Mucosa of stomach (tissue), 1 donor: ENCODE measurements around the gene BMP10.

Experiments used
- H3K27me3 ChIP-seq: one replicate; pipeline ENCODE4 v1.7.0; 2013; ENCODE audit warnings: mild to moderate bottlenecking, low read length; ENCODE audit not compliant: control insufficient read depth, insufficient read depth
- H3K36me3 ChIP-seq: one replicate; pipeline ENCODE4 v1.7.0; 2013; ENCODE audit warnings: low read length; ENCODE audit not compliant: control insufficient read depth, insufficient read depth
- H3K4me1 ChIP-seq: one replicate; pipeline ENCODE4 v1.7.0; 2013; ENCODE audit warnings: mild to moderate bottlenecking, low read length; ENCODE audit not compliant: control insufficient read depth, insufficient read depth
- H3K4me3 ChIP-seq: one replicate; pipeline ENCODE4 v1.7.0; 2013; ENCODE audit warnings: low read length
- H3K9ac ChIP-seq: one replicate; pipeline ENCODE4 v1.7.0; 2013; ENCODE audit warnings: mild to moderate bottlenecking, low read length, moderate library complexity
- H3K9me3 ChIP-seq: one replicate; pipeline ENCODE4 v1.7.0; 2013; ENCODE audit warnings: mild to moderate bottlenecking, low read length, moderate library complexity; ENCODE audit not compliant: control insufficient read depth
- donor health status: Pancreatic carcinoma.

Gene BMP10

DNA sequence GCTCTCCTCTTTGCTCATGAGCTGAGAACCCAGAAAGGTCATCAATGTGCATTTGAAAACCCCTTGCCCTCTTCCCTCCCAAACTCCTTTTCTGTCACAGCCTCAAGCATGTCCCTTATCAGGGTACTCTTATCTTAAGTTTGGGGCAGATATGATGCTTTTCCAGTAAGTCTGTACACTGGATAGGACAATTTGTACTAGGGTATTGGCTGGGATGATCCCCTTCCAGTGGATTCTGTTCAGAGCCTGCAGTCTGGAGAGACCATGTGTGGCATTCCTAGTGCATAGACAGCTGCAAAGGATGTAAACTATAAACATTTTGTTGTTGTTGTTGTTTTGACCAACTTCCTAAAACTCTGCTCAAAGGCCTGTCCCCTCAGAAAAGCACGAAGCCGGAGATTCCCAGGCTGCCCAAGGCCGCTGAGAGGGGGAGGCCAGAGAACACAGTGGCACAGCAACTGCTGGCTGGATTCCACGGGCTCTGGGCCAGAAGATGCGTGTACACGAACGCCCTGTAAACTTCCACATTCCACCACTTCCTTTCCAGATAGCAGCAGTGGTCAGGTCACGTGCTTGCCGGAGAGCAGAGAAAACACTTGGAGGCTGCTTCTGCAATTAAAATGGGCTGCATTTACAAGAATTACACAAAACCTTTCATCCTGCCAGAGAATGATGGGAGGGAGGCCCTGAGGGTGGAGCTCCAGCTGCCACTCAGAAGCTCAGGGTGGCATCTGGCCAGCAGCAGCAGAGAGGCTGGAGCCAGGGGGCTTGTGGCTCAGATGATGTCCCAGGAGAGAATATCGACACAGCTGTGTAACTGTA lies 42.1 kb downstream of the BMP10 start:
- no peak overlapping the region for H3K4me3 ChIP-seq
- no peaks in the 10 kb centered on the region for H3K9me3 ChIP-seq
- no peaks in the 10 kb centered on the region for H3K36me3 ChIP-seq
- no peaks in the 10 kb centered on the region for H3K27me3 ChIP-seq
- H3K4me1 ChIP-seq: peaks cover 24% of the 10 kb centered on the region
- no peak overlapping the region for H3K9ac ChIP-seq

DNA sequence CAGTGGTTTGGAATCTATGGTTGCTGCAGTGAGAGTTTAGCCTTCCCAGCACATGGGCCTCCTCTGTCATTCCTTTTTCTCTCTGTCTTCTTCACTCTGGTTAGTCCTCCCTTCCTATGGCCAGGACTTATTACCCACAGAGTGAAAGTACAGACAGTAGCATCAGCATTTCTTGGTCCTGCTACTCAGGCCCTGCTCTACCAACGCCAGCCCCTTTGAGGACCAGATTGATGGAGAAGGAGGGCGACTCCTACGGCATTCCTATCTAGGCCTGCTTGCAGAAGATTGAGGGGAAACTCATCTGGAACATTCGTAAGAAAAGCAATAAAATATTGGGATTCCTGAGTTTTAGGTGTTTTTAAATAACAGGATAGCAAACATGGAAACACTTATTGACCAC lies 43.5 kb downstream of the BMP10 start:
- Histone ChIP-seq H3K9me3 (no peaks in the 10 kb centered on the region), H3K9ac (no peak overlapping the region), H3K27me3 (no peaks in the 10 kb centered on the region), H3K4me3 (no peak overlapping the region), H3K36me3 (no peaks in the 10 kb centered on the region), H3K4me1 (peaks cover 24% of the 10 kb centered on the region)

DNA sequence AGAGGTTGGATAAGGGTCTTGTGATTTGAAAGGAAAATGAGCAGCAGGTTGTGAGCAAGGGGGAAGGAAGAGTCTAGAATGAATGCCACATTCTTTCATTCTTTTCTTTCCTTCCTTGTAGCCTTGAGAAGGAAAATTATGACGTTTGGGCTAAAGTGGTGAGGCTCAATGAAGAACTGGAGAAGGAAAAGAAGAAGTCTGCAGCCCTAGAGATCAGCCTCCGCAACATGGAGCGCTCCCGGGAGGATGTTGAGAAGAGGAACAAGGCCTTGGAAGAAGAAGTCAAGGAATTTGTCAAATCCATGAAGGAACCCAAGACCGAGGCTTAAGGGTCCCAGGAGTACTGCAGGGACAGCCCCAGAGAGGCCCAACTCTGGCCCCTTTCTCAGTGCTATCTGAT lies 45.3 kb downstream of the BMP10 start:
- H3K4me3 ChIP-seq: no peak overlapping the region
- H3K9me3 ChIP-seq: no peaks in the 10 kb centered on the region
- H3K9ac ChIP-seq: no peak overlapping the region
- H3K27me3 ChIP-seq: no peaks in the 10 kb centered on the region
- H3K4me1 ChIP-seq: peaks cover 17% of the 10 kb centered on the region
- no peaks in the 10 kb centered on the region for H3K36me3 ChIP-seq

DNA sequence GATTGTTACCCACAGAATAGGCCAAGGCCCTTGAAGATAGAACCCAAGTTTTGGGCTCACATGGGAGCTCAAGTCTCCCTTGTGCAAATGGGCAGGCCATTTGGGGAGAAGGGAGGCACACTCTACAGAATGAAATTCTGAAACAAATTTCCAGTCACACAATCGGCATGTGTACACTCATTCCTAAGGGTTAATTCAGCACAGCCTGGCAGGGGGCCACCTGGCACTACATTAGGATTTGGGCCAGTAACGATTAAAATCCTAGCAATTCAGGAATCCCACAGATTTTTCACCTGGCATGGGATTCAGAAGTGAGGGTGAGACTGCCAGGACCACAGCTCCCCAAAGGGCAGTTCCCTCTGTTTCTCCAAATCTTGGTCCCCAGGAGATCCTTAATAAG lies 46.4 kb downstream of the BMP10 start:
- Histone ChIP-seq H3K4me3 (no peak overlapping the region), H3K9me3 (no peaks in the 10 kb centered on the region), H3K36me3 (no peaks in the 10 kb centered on the region), H3K4me1 (peaks cover 15% of the 10 kb centered on the region), H3K9ac (no peak overlapping the region), H3K27me3 (no peaks in the 10 kb centered on the region)

DNA sequence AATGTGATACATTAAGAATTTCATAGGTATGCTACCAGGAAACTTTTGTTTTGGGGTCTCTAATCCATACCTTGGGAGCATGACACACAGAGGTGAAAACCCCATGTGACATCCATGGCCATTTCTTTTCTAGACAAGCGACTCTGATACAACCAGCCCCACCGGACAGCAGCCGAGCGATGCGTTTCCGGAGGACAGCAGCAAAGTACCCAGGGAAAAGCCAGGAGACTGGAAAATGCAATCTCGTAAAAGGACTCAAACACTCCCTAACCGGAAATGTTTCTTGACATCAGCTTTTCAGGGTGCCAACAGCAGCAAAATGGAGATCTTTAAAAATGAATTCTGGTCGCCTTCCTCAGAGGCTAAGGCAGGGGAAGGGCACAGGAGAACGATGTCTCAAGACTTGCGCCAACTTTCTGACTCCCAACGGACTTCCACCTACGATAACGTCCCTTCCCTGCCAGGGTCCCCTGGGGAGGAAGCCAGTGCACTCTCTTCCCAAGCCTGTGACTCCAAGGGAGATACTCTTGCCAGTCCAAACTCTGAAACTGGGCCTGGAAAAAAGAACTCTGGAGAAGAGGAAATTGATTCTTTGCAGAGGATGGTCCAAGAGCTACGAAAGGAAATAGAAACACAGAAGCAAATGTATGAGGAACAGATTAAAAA lies 48.9 kb downstream of the BMP10 start:
- Histone ChIP-seq H3K4me3 (no peak overlapping the region), H3K9ac (no peak overlapping the region)

DNA sequence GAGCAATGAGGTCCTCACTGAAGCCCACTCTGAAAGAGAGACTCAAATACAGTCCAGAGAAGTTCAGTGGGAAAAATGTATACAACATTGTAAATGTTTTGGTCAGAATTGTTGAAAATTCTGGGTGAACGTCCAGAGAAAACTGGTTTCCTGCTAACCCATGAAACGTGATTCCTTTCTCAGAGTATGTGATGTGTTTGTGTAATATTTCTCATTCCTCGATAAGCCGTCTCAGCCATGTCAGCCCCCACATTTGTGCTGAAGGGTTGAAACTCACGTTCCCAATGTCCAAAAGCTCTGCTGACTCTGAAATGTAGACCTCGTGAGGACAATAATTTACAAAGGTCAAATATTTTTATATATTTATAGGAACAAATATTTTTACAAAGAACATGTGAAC lies 51.6 kb downstream of the BMP10 start:
- H3K36me3 ChIP-seq: no peaks in the 10 kb centered on the region

More for the DNA sequence above, 48.9 kb downstream of the BMP10 start:
- H3K9me3 ChIP-seq: no peaks in the 10 kb centered on the region
- H3K27me3 ChIP-seq: no peaks in the 10 kb centered on the region
- H3K36me3 ChIP-seq: no peaks in the 10 kb centered on the region
- H3K4me1 ChIP-seq: no peaks in the 10 kb centered on the region

DNA sequence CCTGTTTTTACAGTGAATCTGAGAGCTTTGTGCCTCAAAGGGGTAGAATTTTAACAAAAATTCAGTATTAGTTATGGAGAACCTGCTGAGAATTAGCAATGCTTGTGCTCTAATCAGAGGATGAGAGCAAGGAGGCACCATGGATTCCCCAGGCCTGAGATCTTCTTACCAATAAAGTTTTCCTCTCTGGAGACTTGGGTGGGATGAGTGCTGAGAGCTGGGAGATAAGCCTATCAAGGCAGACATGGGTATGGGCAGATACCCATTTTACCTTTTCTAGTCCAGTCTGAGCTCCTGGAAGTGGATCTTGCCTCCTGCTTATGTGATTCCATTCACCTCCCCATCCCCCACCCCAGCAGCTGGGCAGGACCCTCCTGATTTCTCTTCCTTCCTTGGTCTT lies 53.9 kb downstream of the BMP10 start:
- H3K4me1 ChIP-seq: no peaks in the 10 kb centered on the region
- H3K9ac ChIP-seq: no peak overlapping the region
- H3K27me3 ChIP-seq: no peaks in the 10 kb centered on the region
- no peak overlapping the region for H3K4me3 ChIP-seq
- H3K9me3 ChIP-seq: no peaks in the 10 kb centered on the region
- no peaks in the 10 kb centered on the region for H3K36me3 ChIP-seq

More for the DNA sequence above, 51.6 kb downstream of the BMP10 start:
- no peaks in the 10 kb centered on the region for H3K9me3 ChIP-seq
- H3K27me3 ChIP-seq: no peaks in the 10 kb centered on the region
- no peak overlapping the region for H3K4me3 ChIP-seq
- no peaks in the 10 kb centered on the region for H3K4me1 ChIP-seq
- H3K9ac ChIP-seq: no peak overlapping the region
